HT-29 (cell line): ENCODE measurements around the gene DACH1. TPM values are rescaled to one million over a fixed set of nuclear protein-coding genes. Genes with fewer than 3 reads are reported as not detected.
A peak's percentile ranks its signal among the peaks of the same experiment; 100 is the strongest.

Experiments
- DNase-seq: peaks from one replicate; pipeline ENCODE4 v3.0.0-alpha.2; 2015; ENCODE audit warnings: low spot score
- total RNA-seq: library from RNA; depleted of rRNA; stranded (reverse); fragments of >200 nt; shearing (Covaris generic); gene quantifications from 2 replicates; pipeline ENCODE4 v1.2.3, GENCODE V29; 2014

Gene DACH1
- total RNA-seq, 1 experiment from 2014 or later: 0.48 TPM

DNA sequence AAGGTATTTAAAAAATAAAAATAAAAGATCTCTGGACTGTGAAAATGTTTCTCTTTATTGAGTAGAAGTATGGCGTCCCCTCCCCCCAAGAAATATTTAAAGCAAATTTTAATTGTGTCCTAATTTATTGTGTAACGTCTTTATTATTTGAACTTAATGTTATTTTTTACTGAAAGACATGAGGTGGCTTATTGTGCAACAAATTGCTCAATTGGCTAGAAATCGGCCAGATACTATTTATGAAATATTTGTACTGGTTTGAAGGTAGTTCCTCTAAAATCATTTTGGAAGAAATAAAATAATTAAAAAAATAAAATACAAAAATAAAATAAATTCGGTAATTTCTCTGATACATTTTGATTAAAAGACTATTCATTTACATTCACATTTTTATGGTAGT, 162.3 kb downstream of the DACH1 start:
- no peak for DNase-seq

DNA sequence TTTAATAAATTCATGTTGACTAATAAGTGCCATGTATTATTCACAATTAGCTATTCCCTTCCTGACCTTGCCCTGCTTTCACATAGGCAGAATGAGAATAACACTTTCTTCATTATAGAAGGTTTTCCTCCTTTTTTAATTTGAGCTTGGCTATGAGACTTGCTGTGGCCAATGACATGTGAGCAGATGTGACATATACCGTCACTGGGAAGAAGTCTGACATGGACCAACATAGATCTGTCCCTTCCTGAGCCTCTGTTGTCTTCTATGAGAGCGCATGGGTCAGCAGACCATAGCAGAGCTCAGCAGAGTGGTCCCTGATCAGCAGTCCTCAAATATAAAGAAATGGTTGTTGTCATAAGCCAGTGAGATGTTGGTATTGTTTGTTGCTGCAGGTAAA, 163.9 kb downstream of the DACH1 start:
- no peak for DNase-seq

DNA sequence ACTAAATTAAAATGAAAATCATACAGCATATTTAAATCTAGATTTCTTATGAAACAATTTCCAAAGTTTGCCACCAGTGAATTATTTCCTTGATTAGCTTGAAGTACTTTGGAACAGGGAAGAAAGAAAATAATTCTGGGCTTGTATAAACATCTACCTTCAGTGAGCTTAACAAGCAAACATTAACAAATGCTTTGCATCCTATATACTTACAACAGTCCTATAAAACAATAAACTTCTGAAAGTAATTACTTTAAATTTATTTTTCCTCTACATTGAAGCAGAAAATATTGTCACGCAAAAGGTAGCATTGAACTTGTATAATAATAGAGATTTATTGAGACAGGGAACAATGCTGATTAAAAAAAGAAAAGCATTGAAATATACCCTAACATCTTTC, 164.8 kb downstream of the DACH1 start:
- no peak for DNase-seq

DNA sequence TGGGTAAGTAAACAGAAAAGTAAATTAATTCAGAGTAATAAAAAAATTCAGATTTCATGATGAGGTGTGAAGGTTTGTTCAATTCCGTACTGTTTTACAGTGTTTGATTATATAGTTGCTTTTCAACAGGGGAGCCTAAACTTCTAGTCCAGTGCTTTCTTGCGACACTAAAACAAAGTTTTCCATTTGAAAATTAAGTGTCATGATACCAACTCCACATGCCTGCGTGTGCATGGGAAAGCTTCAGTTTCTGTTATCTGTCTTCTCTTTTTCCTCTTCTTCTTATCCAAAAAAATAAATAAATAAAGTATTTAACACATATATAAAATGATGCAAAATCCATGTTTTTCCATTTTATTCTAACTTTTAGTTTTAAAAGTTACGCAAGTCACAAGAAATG, 165.3 kb downstream of the DACH1 start:
- no peak for DNase-seq

DNA sequence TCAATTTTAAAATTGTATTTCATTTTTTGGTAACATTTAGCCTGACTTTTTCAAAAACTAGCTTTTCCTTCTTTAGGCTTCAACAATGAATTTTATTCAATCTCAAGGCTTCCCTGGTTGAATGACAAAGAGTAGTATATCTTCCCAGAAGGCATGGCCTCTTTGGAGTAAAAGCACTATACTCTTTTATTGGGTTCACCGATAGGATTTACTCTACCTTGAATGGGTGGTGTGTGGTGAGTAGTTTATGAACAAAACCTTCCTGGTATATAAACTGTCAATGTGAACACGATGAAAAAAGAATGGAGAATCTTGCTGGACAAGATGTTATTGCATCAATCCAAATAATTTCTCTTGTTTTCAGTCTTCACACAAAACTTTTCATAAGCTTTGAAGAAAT, 167.7 kb downstream of the DACH1 start:
- DNase-seq: no peak

DNA sequence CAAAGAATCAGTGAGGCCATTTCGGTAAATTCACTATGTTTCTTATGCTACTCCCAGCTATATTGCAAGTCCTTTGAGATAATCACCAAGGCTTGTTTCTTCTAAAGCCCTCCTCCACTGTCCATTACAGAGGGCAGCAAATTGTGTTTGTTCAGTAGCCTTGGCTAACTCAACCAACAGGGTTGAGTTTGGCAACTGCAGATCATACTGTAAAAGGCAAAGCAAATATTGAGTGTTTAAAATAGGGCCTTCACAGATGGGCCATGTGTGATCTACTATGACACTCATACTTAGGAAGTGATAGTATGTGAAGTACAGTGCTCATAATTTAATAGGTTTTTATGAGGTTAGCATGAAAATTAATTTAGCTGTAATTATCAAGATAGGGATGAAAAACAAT, 171.3 kb downstream of the DACH1 start:
- DNase-seq: no peak

DNA sequence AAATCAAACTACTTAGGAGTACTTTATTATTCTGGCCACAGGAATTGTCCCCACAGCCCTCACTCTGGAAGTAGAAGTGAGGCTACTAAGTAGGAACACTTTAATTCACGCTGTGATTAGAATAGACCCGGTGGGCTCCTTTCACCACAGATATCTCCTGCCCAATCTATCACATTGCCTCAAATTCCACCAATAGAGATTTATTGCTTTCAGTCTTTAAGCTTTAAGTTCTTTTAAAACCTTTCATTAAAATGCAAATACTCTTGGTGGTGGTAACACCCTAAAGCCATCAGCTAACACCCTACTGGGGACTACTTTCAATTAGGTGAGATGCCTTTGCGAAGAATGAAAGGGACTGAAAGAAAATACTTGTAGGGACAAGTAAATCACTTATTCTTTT, 181.9 kb downstream of the DACH1 start:
- no peak for DNase-seq

DNA sequence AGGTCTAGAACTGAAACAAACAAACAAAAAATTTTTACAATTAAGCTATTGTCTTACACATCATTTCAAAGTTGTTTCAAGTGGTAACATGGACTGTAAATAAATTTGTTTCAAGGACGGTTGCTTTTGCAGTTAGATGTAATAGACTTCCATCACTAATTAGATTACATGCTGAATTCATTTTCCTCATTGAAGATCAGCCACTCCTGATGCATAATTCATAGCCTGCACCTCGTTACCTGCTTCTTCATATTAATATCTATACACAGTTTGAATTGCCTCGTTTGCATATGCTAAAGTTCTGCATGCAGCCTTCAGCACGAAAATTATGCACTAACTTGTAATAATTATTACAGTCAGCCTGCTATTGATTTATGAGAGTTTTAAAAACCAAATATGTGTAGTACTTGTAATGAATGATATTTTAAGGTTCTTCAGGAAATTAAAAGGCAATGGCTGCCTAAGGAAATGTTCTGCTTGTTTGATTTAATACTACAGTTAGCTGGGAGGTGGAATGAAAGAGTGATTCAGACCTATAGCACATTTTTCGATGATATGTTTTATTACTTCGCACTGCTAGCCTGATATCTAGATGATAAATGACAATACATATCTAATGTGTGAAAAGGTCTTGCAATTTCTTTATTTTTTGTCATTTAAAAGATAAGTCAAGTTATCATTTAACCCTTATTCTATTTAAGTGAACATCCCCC, 184.9 kb downstream of the DACH1 start:
- DNase-seq: no peak

DNA sequence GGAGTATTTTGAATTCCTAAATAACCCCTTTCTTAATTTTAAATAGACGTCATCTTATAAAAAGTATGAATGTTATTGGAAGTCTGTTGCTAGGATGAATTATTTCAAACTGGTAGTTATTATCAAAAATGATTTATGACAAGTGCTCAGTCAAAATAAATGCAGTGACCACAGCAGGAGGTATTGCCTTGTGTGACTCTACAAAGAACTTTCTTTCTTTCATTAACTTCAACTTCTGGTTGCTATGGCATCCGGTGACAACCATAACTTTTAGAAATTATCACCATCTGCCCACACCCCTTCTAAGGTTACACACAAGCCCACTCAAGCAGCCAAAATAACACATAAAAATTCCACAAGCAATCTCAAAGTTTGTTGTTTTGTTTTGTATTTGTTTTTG, 189.9 kb downstream of the DACH1 start:
- DNase-seq: no peak

DNA sequence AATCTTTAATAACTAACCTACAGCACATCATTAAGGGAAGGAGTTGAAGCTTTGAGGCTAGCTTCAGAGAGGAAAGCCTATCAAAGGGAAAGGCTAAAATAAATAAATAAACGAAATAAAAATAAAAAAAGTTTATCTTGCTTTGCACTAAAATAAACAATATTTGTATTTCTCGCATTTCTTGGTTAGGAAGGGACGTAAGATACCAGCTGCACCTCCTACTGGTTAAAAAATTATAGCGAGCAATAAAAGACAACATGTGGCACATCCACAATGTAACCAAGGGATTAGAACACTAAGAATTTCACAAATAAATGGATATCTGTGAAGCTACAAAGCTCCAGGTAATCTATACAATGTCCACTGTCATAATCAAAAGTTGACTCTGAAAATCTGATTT, 194.5 kb downstream of the DACH1 start:
- DNase-seq: peak; percentile 30

DNA sequence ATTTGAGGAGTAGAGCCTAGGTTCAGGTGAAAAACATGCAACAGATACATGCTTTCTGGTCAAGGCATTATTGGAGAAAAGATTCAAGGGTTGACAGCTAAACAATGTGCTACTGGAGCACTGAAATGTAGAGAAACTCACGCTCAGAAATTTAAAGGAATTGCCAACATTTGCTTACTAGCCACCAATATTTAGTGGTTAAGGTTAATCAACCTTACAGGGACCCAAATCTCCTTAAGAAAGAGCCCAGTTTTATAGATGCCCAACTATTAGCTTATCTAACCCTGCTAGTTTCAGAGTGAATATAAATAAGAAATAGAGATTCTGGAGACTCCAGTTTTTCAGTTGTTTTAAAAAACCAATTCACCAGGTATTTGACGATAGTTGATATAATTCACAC, 203.6 kb downstream of the DACH1 start:
- DNase-seq: no peak

DNA sequence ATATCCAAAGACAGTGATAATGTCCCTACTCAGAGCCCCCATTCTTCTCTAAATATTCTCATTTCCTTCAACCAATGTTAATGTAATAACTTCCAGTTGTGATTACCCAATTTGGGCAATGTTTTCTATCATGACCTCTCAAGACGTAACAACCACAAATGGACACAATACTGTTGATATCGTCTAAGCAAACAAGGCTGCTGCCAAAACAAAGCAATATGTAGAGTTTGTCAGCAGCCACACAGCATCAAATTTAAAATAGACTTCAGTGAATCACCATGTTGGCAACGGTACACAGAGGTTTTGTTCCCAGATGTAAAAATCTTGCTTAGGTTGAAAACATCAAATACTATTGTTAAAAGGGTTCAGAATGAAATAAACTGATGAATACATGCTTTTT, 205.1 kb downstream of the DACH1 start:
- DNase-seq: no peak

DNA sequence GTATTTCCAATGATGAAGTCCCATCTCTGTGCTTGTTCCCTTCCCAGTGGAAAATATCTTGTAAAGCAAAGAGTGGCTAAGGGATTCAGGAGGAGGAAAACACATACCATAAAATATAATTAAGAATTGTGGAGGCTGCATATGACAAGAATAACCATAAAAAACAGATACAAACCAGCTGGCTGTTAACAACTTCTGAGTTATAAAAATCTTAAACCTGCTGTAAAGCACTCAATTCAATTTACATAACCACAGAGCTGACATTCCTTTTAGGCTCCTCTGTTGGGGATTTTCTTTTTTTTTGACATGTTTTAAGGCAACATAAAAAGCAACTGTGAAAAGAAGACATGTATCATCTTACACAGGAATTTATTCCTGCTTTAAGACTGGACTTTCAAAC, 207.6 kb downstream of the DACH1 start:
- no peak for DNase-seq

DNA sequence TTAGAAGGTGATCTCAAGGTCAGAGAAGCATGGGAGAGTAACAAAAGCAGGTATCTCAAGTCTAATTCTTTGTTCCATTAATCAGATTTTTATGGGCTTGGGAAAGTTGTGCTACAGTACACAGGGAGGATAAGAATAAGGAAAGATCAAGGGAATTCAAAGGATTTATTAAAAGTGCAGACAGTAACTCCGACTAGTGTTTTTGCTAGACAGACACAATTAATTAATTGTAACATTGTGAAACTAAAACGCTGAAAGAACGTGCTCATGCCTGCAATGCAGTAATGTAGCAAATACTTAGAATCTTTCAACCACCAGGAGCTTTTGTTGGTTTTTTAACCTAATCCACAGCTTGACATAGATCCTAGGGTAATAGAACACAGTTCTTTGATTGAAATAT, 221.5 kb downstream of the DACH1 start:
- no peak for DNase-seq

DNA sequence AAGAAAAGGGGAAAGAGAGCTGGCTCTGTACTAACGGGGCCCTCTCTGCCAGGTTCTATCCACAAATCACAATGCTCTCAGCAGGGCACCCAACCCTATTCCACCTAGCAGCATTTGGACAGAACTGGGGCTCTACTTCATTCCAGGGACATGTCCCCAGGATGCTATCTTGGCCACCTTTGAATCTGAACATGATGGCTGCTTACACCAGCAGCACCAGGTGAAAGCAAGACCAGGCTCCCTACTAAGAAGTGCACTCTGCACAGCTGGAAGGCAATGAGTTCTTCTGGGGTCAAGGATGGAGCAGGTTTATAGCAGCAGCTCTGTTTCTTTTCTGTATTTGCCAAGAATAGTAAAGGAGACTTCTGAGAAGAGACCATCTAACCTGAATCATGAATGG, 222.4 kb downstream of the DACH1 start:
- DNase-seq: no peak

DNA sequence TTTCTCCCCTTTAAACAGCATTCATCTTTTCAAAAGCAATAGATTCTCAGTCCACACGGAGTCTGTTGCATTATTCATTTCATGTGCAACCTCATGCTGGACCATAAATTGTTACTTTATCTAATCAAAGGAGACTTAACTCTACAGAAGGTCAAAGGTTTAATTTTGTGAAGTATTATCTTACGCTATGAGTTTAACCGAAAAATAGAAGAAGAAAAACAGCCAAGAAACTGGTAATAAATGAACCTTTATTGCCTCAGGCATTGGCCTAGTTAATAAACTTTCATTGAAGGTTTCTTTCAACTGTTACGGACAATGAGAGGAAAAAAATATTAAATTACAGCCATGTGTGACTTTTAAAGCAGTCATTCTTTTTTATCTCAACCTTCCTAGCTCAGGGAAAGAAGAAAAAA, 223.6 kb downstream of the DACH1 start:
- no peak for DNase-seq

DNA sequence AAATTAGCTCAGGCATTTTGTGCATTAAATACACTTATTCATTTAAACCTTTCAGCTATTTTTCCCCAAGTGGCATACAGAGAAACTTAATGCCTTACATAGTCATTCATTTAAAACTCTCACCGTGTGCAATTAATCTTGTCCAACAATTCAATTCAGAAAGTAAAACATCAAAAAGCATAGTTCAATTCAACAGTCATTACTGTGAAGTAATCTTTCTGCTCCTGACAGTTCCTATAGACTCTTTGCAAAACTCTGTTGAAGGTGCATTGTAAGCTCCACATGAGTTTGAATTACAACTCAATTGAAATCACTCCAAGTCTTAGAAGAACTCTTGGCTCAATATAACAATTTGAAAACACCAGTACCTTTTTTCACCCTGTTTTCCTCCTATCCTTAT, 228.3 kb downstream of the DACH1 start:
- DNase-seq: no peak

DNA sequence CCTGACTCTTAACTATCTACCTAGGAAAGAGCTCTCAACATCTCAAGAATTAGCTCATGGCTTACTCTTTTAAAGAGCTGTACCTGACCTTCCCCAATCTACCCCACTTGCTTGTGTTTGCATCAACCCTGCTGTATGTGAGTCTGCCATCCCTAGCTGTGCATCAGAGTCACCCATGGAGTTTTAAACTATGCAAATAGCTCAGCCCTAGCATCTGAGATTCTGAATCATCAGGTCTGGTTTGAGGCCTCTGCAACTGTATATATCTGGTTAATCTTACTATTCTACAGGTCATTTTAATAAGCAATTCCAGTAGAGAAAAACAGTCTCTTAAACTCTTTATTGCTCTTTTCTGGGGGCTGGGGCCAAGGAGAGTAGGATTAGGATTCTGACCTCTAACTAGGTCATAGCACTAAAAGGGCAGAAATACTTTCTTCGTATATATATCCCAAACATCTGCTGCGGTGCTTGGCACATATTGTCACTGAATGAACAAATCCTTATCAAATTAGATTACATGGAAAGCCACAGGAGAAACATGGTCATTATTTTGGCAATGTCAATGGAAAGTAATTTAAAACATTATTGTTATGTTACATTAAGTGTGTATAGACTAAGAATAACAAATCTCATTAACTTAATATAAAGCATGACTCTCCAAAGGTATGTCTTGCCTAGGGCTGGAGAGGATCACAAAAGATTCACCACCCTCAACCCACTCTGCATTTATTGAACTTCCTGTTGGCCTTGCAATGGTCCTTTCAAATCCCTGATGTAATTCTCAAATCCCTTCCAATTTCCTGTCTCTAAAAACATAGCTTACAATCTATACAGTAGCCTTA, 232.2 kb downstream of the DACH1 start:
- DNase-seq: no peak

DNA sequence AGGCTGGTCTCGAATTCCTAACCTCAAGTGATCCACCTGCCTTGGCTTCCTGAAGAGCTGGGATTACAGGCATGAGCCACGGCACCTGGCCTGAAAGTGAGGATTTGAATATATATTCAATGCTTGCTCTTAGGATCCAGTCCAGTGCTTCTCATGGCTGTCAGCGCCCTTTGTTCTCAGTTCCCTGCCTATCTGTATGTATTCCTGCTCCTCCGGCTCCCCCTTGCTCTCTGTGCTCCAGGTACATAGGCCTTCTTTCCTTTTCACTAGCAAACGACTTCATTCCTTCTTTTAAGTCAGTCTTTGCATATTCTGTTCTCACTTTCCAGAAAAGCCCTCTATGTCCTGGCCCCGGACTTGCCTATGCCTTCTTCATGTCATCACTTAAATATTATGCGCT, 232.8 kb downstream of the DACH1 start:
- DNase-seq: no peak

DNA sequence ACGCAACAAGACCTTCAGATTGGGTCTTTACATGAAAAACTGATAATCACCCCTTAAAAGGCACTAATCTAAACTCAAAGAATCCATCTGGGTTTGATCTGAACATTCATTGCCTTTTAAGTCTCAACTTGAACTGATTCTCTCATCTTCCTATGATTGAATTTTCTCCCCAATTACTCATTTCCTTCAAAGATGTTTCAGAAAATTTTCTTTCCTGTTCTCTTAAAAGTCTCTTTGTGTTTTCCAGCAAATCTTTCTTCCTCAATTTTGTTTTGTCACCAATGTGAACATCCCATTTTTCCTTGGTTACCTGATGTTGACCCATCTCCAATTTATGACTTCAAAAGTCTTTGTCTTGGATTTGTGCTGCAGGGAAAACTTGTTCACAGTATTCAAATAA, 234.3 kb downstream of the DACH1 start:
- no peak for DNase-seq

DNA sequence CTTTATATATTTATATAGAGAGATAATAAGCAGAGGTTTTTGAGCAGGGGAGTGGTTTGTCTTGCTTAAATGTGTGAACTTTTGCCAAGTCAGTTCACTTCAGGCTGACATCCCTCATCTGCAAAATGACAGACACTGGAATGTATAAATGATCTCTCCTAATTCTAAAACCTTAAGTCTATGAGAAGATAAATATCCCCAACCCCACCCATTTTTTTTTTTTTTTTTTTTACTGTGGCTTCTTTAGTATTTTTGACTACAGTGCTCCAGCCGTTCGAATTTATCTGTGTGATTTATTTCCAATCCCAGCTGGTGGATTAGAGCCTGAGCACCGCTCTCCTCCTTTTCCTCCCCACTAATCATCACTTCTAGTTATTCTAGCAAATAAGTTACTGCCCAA, 234.8 kb downstream of the DACH1 start:
- no peak for DNase-seq

DNA sequence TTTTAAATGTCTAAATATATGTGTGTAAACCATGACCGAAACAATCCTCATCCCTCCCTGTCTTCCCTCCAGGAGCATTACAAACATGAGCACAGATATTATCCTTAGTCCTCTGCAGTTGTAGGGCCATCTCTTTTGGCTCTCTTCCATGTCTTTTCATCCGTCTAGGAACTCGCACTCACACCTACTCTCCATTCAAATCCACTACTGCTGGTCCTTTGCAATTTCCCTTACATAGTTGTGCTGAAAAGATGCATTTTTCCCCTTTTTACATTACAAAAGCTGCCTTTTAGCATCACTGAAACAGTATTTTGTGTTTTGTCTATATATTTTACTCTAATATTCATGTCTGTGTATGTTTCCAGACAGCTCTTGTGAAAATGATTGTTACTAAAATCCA, 237.8 kb downstream of the DACH1 start:
- no peak for DNase-seq

DNA sequence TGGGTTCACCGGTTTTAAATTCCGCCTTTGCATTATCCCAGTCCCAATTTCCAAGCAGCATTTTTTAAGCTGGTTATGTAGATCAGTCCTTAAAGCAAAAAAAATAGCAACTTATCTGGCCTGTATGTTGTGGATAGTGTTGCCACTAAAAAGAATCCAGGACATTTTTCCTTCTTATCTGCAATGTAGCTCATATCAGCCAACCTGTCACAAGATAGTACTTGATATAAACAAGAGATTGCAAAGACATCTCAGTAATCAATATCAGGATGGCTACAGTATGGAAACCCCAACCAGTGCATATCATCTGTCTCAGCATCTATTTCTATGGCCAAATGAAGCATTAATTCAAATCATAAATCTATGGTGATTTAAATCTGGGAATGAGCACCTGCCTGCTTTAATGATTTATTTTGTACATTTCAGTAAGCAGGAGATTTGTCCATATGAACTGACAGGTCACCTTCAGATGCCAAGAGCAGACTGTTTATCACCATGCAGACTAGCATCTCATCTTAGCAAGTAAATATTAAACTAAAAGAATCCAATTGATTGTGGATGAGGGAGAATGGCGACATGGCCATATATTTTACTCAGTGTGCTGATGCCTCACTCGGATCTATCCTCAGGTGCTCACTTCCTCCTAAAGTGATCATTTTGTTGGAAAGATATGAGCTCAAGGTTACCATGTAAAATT, 240.4 kb downstream of the DACH1 start:
- no peak for DNase-seq
